COLO668 (cell line): ENCODE data around the gene RNU7-1.

Experiments
- DNase-seq: peaks from one replicate; lab custom pipeline; 2025; ENCODE audit not compliant: unreplicated experiment; lab: John Stamatoyannopoulos, UW

RNU7-1 gene

DNA sequence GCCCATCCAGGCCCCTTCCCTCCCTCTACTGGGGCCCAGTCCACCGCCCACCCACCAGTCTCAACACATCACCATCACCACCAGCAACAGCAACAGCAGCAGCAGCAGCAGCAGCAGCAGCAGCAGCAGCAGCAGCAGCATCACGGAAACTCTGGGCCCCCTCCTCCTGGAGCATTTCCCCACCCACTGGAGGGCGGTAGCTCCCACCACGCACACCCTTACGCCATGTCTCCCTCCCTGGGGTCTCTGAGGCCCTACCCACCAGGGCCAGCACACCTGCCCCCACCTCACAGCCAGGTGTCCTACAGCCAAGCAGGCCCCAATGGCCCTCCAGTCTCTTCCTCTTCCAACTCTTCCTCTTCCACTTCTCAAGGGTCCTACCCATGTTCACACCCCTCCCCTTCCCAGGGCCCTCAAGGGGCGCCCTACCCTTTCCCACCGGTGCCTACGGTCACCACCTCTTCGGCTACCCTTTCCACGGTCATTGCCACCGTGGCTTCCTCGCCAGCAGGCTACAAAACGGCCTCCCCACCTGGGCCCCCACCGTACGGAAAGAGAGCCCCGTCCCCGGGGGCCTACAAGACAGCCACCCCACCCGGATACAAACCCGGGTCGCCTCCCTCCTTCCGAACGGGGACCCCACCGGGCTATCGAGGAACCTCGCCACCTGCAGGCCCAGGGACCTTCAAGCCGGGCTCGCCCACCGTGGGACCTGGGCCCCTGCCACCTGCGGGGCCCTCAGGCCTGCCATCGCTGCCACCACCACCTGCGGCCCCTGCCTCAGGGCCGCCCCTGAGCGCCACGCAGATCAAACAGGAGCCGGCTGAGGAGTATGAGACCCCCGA lies 6.8 kb upstream of the RNU7-1 start:
- peak; percentile 49 for DNase-seq

- peak; percentile 93 for DNase-seq
Observed at GRCh38 chr12:6937481-6938352, 5.9 kb upstream of the RNU7-1 start.

DNA sequence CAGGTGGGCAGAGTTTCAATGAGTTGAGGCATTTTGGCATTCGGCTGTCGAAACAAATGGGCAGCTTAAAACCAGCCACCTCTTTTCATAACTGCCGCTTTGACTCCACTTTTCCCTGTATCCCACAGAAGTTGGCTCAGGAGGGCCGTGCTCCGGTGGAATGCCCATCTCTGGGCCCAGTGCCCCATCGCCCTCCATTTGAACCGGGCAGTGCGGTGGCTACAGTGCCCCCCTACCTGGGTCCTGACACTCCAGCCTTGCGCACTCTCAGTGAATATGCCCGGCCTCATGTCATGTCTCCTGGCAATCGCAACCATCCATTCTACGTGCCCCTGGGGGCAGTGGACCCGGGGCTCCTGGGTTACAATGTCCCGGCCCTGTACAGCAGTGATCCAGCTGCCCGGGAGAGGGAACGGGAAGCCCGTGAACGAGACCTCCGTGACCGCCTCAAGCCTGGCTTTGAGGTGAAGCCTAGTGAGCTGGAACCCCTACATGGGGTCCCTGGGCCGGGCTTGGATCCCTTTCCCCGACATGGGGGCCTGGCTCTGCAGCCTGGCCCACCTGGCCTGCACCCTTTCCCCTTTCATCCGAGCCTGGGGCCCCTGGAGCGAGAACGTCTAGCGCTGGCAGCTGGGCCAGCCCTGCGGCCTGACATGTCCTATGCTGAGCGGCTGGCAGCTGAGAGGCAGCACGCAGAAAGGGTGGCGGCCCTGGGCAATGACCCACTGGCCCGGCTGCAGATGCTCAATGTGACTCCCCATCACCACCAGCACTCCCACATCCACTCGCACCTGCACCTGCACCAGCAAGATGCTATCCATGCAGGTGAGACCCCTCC lies 5.0 kb upstream of the RNU7-1 start:
- DNase-seq: no peak

- no peak for DNase-seq
Observed at GRCh38 chr12:6939191-6939540, 4.5 kb upstream of the RNU7-1 start.

DNA sequence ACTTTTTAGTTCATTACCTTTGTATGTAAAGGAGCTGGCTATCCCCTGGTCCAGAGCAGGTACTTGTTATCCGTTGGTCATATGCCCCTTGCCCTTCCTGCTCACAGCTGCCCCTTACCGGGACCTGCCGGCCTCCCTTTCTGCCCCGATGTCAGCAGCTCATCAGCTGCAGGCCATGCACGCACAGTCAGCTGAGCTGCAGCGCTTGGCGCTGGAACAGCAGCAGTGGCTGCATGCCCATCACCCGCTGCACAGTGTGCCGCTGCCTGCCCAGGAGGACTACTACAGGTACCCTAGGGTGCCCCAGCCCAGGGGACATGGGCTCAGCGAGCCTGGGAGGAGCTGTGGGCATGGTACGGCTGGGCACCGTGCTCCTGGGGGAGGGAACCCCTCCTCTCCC lies 2.3 kb upstream of the RNU7-1 start:
- DNase-seq: no peak

DNA sequence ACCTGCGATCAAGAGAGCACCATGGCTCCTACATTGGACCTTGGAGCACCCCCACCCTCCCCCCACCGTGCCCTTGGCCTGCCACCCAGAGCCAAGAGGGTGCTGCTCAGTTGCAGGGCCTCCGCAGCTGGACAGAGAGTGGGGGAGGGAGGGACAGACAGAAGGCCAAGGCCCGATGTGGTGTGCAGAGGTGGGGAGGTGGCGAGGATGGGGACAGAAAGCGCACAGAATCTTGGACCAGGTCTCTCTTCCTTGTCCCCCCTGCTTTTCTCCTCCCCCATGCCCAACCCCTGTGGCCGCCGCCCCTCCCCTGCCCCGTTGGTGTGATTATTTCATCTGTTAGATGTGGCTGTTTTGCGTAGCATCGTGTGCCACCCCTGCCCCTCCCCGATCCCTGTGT lies 1.8 kb upstream of the RNU7-1 start:
- DNase-seq: no peak

DNA sequence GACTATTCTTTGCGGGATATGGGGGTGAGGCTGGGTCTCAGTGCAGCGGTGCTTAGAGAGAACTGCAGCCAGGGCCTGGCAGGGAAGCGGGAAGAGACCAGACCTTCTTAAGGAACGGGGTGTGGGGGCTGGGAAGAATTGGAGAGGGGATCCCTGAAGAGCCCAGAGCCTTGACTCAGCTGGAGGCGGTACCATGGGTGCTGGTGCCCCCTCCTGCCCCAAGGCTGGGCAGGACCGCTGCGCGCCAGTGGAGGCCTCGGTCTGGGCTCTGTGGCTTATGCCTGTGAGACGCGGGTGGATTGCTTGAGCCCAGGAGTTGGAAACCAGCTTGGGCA lies 1.3 kb upstream of the RNU7-1 start:
- DNase-seq: no peak

GRCh38 chr12:6943389-6943721 lies 261 bp upstream of the RNU7-1 start:
- peak; percentile 60 for DNase-seq

- peak; percentile 90 for DNase-seq
Observed at GRCh38 chr12:6944381-6945186, 968 bp downstream of the RNU7-1 start.

DNA sequence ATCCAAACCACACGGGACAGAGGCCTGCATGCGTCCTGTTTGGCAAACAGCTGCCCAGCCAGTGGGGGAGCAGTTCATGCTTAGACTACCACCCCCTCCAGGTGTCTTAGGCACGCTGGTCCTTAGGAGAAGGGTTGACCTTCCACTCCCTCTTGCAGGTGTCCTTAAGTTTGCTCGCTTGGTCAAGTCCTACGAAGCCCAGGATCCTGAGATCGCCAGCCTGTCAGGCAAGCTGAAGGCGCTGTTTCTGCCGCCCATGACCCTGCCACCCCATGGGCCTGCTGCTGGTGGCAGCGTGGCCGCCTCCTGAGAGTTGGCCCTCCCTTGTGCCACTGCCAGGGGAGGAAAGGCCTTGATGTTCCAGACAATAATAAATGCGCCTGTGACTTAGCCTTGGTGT lies 2.0 kb downstream of the RNU7-1 start:
- DNase-seq: peak; percentile 16

DNA sequence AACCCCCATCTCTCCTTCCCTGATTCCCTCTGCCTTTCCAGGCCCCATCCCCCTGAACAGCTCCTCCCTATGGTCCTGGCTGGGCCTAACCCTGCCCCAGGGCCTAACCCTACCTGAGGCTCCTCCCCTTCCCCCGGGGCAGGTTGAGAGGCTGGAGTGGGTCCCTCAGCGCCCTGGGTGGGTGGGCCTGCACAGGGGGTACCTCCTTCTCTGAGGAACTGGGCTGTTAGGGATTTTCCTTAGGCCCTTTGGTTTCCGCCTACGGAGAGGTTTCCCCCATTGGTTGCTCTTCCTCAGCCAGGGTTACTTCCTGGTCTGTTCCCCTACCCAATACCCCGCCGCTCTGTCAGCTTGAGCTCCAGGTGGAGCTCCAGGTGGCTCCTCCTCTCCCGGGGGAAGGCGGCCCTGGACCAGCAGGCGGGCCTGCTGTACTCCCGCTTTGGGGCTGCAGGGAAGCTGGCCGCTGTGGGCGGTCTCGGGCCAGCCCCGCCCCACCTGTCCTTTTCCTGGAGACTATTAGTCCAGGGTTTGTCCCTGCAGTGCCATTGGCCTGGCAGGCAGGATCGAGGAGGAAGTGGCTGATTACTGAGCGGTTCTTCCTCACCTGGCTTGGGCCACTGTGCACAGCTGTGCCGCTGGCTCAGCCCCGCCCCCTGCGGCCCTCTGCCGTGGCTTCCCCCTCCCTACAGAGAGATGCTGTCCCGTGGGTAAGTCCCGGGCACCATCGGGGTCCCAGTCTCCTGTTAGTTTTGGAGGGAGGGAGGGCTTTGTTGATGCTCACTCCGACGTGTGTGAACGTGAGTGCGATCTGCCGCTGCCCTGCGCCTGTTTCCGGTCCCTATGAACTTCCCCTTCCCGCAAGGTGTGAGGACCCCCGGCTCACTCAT lies 2.7 kb downstream of the RNU7-1 start:
- DNase-seq: peak; percentile 94

DNA sequence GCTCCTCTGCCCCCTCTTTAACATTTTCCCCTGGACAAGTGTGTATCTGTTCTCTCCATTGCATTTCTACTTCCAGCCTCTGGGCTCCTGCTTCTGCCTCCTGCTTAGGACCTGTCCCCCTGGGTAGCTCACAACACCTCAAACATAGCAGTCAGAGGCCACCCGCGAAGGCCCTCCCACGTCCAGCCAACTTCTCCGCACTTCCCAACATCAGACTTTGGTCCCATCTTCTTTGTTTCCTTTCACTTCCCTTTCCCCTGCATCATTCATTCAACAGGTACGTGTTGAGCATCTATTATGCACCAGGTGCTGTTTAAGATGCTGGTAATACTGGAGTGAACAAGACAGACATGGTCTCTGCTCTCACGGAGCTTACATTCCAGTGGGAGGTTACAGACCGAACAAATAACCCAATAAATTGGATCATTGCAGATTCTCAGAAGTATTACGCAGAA lies 3.3 kb downstream of the RNU7-1 start:
- no peak for DNase-seq

DNA sequence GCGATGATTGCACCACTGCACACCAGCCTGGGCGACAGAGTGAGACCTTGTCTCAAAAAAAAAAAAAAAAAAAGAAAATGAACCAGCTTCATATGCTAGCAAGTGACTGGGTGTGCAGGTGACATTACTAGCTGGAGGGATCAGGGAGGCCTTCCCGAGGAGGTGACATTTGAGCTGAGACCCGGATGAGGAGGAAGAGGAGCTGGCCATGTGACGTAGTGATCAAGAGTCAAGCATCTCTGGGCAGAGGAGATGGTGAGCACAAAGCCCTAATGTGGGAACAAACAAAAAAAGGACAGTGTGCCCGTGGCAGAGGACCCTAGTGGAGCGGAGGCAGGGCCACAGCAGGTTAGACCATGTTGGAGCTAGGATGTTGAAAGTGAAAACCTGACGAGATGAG lies 4.0 kb downstream of the RNU7-1 start:
- DNase-seq: no peak

GRCh38 chr12:6948873-6949594 lies 5.4 kb downstream of the RNU7-1 start:
- DNase-seq: no peak

GRCh38 chr12:6950401-6950801 lies 6.8 kb downstream of the RNU7-1 start:
- DNase-seq: no peak

DNA sequence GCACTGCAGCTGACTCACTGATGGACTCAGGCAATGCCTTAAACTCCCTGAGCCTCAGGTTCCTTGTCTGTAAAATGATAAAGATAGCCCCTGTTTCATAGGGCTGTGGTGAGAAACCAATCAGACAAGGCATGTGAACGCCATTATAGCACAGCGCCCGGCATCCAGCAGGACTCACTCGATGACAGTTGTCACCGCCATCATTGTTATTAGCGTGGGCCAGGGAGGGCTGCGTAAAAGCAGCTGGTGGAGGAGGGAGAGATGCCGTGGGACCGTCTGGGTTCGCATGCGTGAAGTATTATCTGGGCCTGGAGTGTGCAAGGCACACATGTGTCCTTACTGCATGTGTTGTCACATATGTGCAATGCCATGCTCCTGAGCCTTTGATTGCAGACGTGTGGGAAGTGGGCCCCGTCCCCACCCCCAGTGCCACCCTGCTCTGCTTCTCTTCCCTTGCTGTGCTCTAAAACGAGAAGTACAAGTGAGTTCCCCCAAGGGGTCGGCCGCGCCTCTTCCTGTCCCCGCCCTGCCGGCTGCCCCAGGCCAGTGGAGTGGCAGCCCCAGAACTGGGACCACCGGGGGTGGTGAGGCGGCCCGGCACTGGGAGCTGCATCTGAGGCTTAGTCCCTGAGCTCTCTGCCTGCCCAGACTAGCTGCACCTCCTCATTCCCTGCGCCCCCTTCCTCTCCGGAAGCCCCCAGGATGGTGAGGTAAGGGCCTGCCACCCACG lies 7.4 kb downstream of the RNU7-1 start, which contains the start of gene PTPN6:
TSS of gene PTPN6 (plus strand) at position 546 of the 730 bp plus-strand sequence. CDS start at position 703, 157 bp downstream.
- DNase-seq: no peak

- DNase-seq: no peak
Observed at GRCh38 chr12:6951551-6952120, 8.0 kb downstream of the RNU7-1 start.
